Endothelial cell of umbilical vein (primary cell): ENCODE measurements around the gene FCER2. TPM values are rescaled to one million over a fixed set of nuclear protein-coding genes. Genes with fewer than 3 reads are reported as not detected.

Source experiments
- BruUV-seq: library from RNA; stranded (reverse); fragments of 400-500 nt; replicated peaks from 2 replicates; lab custom pipeline; 2021; lab: Mats Ljungman, UMichigan
- CTCF ChIA-PET: fragments of 300-600, 350-600 bp; sonication (Branson Sonifier 250); formaldehyde crosslinking; loops from one replicate; lab custom pipeline; 2021; ENCODE audit warnings: antibody characterized with exemption, inconsistent platforms; lab: Charles Lee
- POLR2A ChIA-PET: fragments of 300-600, 350-600 bp; sonication (Branson Sonifier 250); formaldehyde crosslinking; loops from one replicate; lab custom pipeline; 2021; ENCODE audit warnings: antibody characterized with exemption, inconsistent platforms; lab: Charles Lee
- DNase-seq: peaks from one replicate; pipeline ENCODE4 v3.0.0-alpha.2; 2011; ENCODE audit warnings: low read depth, low spot score
- FAIRE-seq: peaks from 2 replicates; lab custom pipeline; 2011; peaks lifted over from hg19 to GRCh38; lab: Jason Lieb, UNC
- H2AFZ ChIP-seq: 2 replicates; pipeline ENCODE4 v1.6.0; 2012; ENCODE audit warnings: low read depth, low read length, control low read depth, inconsistent platforms
- H3K27ac ChIP-seq: 2 replicates; pipeline ENCODE4 v1.5.1; 2011; ENCODE audit warnings: low read depth, mild to moderate bottlenecking, control low read depth, low read length, moderate library complexity; ENCODE audit not compliant: insufficient read depth
- H3K27me3 ChIP-seq, 2 experiments: 2 replicates each; pipeline versions ENCODE4 v1.6.0 to v1.6.1; 2011; ENCODE audit warnings: low read length in 2 of 2, mixed read lengths in 1 of 2; ENCODE audit not compliant: control insufficient read depth in 2 of 2, insufficient read depth in 2 of 2
- H3K36me3 ChIP-seq, 2 experiments: 2 replicates in 1 of 2; 3 replicates in 1 of 2; pipeline ENCODE4 v1.5.1; 2011; ENCODE audit warnings: low read length in 2 of 2, mild to moderate bottlenecking in 1 of 2, moderate library complexity in 1 of 2; ENCODE audit not compliant: control insufficient read depth in 2 of 2, insufficient read depth in 2 of 2; ENCODE audit errors: extremely low read depth in 1 of 2
- H3K4me1 ChIP-seq: 3 replicates; pipeline ENCODE4 v1.5.1; 2011; ENCODE audit warnings: mild to moderate bottlenecking, low read length; ENCODE audit not compliant: control insufficient read depth, insufficient read depth; ENCODE audit errors: extremely low read depth
- H3K4me2 ChIP-seq: 2 replicates; pipeline ENCODE4 v1.6.1; 2011; ENCODE audit warnings: low read length, control low read depth, mixed read lengths; ENCODE audit not compliant: insufficient read depth
- H3K4me3 ChIP-seq, 3 experiments: fragments of 200-600 bp in 1 of 3; sonication (generic), shearing (Covaris generic) in 1 of 3; replicated peaks in 1 of 3; 2 replicates each; pipeline ENCODE4 v1.5.1; 2011 to 2016; ENCODE audit warnings: control low read depth in 3 of 3, low read length in 3 of 3, mild to moderate bottlenecking in 2 of 3, inconsistent platforms in 1 of 3, low read depth in 1 of 3, moderate library complexity in 1 of 3; ENCODE audit not compliant: insufficient read depth in 1 of 3
- H3K79me2 ChIP-seq: 2 replicates; pipeline ENCODE4 v1.6.0; 2012; ENCODE audit warnings: low read length, inconsistent platforms; ENCODE audit not compliant: control insufficient read depth, insufficient read depth
- H3K9ac ChIP-seq: replicated peaks from 2 replicates; pipeline ENCODE3; 2011; ENCODE audit warnings: low read length, control low read depth; ENCODE audit not compliant: insufficient read depth; ENCODE audit errors: extremely low read depth
- H3K9me1 ChIP-seq: replicated peaks from 3 replicates; pipeline ENCODE4 v1.6.0; 2011; ENCODE audit warnings: mild to moderate bottlenecking, low read length; ENCODE audit not compliant: control insufficient read depth, insufficient read depth; ENCODE audit errors: extremely low read depth
- H3K9me3 ChIP-seq: replicated peaks from 2 replicates; pipeline ENCODE4 v1.5.1; 2012; ENCODE audit warnings: low read length, inconsistent platforms; ENCODE audit not compliant: control insufficient read depth, insufficient read depth
- H4K20me1 ChIP-seq: replicated peaks from 2 replicates; pipeline ENCODE3; 2011; ENCODE audit warnings: mild to moderate bottlenecking, low read length; ENCODE audit not compliant: control insufficient read depth, insufficient read depth; ENCODE audit errors: extremely low read depth
- CTCF ChIP-seq, 2 donors: IDR thresholded peaks; 1 replicate in 1 of 2; 2 replicates in 1 of 2; pipeline ENCODE4 v1.5.1; 2011; ENCODE audit warnings: low read length in 2 of 2, mild to moderate bottlenecking in 2 of 2, moderate library complexity in 2 of 2, control low read depth in 1 of 2, inconsistent platforms in 1 of 2, low read depth in 1 of 2; ENCODE audit not compliant: insufficient read depth in 1 of 2; ENCODE audit errors: extremely low read depth in 1 of 2
- EZH2 ChIP-seq: IDR thresholded peaks from 2 replicates; pipeline ENCODE4 v1.6.1; 2012; ENCODE audit warnings: borderline replicate concordance, low read depth, mild to moderate bottlenecking, moderate library complexity, low read length, inconsistent platforms; ENCODE audit not compliant: severe bottlenecking
- FOS ChIP-seq: IDR thresholded peaks from 2 replicates; pipeline ENCODE4 v1.6.1; 2011; ENCODE audit warnings: mild to moderate bottlenecking, low read length, moderate library complexity, borderline replicate concordance; ENCODE audit not compliant: insufficient read depth
- GATA2 ChIP-seq: IDR thresholded peaks from 2 replicates; pipeline ENCODE4 v1.7.0; 2011; ENCODE audit warnings: low read depth, mild to moderate bottlenecking, moderate library complexity, mixed read lengths, low read length; ENCODE audit not compliant: insufficient read length, insufficient read depth
- JUN ChIP-seq: IDR thresholded peaks from 2 replicates; pipeline ENCODE4 v1.6.1; 2011; ENCODE audit warnings: borderline replicate concordance, low read depth; ENCODE audit not compliant: insufficient read length, insufficient read depth
- MAX ChIP-seq: IDR thresholded peaks from 2 replicates; pipeline ENCODE4 v1.6.1; 2011; ENCODE audit not compliant: insufficient read depth, insufficient read length
- MYC ChIP-seq: IDR thresholded peaks from one replicate; pipeline ENCODE4 v1.6.1; 2011; ENCODE audit warnings: mild to moderate bottlenecking, low read depth, low read length
- POLR2A ChIP-seq: IDR thresholded peaks from 2 replicates; pipeline ENCODE4 v1.6.1; 2012; ENCODE audit warnings: low read depth, mild to moderate bottlenecking, control low read depth, low read length
- POLR2AphosphoS5 ChIP-seq: IDR thresholded peaks from 2 replicates; pipeline ENCODE4 v1.6.1; 2012; ENCODE audit warnings: low read depth, mild to moderate bottlenecking, control low read depth, low read length, moderate library complexity; ENCODE audit not compliant: insufficient read depth
- dilution Hi-C: fragments of 300-500 bp; cut with MboI; formaldehyde crosslinking; loops from one replicate; pipeline ENCODE4 v1.15.0; 2019; ENCODE audit warnings: low sequenced_read_pairs; ENCODE audit not compliant: extremely low pct_ligation_motif_present
- intact Hi-C: fragments of 100-400 bp; cut with micrococcal nuclease; formaldehyde crosslinking; loops from one replicate; pipeline ENCODE4 v1.10.0; 2022
- polyA plus RNA-seq, 4 experiments: library from polyadenylated mRNA; depleted of rRNA in 3 of 4; stranded (reverse) in 3 of 4; unstranded in 1 of 4; fragments of >200 nt; gene quantifications; 2 replicates each; pipeline versions ENCODE4 v1.2.1 to v1.2.3, GENCODE V29; 2011 to 2012; ENCODE audit warnings: missing spikeins in 1 of 4
- total RNA-seq: library from RNA; stranded (reverse); gene quantifications from 2 replicates; pipeline ENCODE4 v1.2.3, GENCODE V29; 2021

The FCER2 gene
- total and polyA plus RNA-seq, 2 donors (not counting 3 experiments of a cell fraction or from before 2014, with no cell fraction given): not detected

- Histone ChIP-seq H3K4me2 (no peak overlapping the region), H3K9me3 (no peaks in the 10 kb centered on the region), H3K9ac (no peak overlapping the region), H3K79me2 (no peaks in the 10 kb centered on the region), H3K4me3 (no peak overlapping the region), H4K20me1 (no peaks in the 10 kb centered on the region), H3K36me3 (no peaks in the 10 kb centered on the region), H3K27me3 (no peaks in the 10 kb centered on the region), H3K9me1 (no peaks in the 10 kb centered on the region), H3K27ac (no peak overlapping the region), H2AFZ (no peak overlapping the region), H3K4me1 (no peaks in the 10 kb centered on the region)
- FAIRE-seq: no peak
- POLR2A ChIA-PET: no interaction called here
- intact Hi-C loops (no loop called here), dilution Hi-C loops (no loop called here)
- CTCF ChIA-PET: interaction anchor here (4.1 kb wide), 1 partner anchor 17 kb away, joined by 21 read pairs; the partner anchor contains the start of gene TRAPPC5
- TF ChIP-seq POLR2A (no peak), FOS (no peak), MAX (no peak), CTCF (IDR thresholded peaks at IDR 0.05; ENCODE audit: extremely low read depth in 1 of 2, insufficient read depth in 1 of 2, low read depth in 1 of 2, low read length in 2 of 2) (no peak), POLR2AphosphoS5 (no peak), GATA2 (no peak), JUN (no peak), MYC (no peak), EZH2 (no peak)
- no TSS peak for BruUV-seq
- DNase-seq: no peak
These were observed 4.1 kb downstream of the FCER2 start for GRCh38 chr19:7697721-7698287.
